ENCODE results near the gene FRYL.
A peak's percentile ranks its signal among the peaks of the same experiment; 100 is the strongest.

The FRYL gene

GRCh38 chr4:48781968-48782367 is 1.9 kb upstream of the FRYL start:
- TF ChIP-seq ZFX (IDR thresholded peaks at IDR 0.05; ENCODE audit: borderline replicate concordance) (no peak), CTCF (IDR thresholded peaks at IDR 0.05) (no peak)
- H3K27ac ChIP-seq, result peak overlapping the region; percentile 98

- peak overlapping the region; percentile 98 for H3K27ac ChIP-seq
- TF ChIP-seq ZFX (IDR thresholded peaks at IDR 0.05; ENCODE audit: borderline replicate concordance), result no peak
- no peak for TF ChIP-seq CTCF (IDR thresholded peaks at IDR 0.05)
Observed at GRCh38 chr4:48780865-48781214, 761 bp upstream of the FRYL start.

GRCh38 chr4:48779095-48779997 is 733 bp downstream of the FRYL start:
- peak; percentile 37 for TF ChIP-seq CTCF (IDR thresholded peaks at IDR 0.05)
- no peak for TF ChIP-seq ZFX (IDR thresholded peaks at IDR 0.05; ENCODE audit: borderline replicate concordance)
- H3K27ac ChIP-seq, result peak overlapping the region; percentile 98

GRCh38 chr4:48778431-48779094 is 1.5 kb downstream of the FRYL start:
- H3K27ac ChIP-seq, result peak overlapping the region; percentile 98
- TF ChIP-seq ZFX (IDR thresholded peaks at IDR 0.05; ENCODE audit: borderline replicate concordance) (no peak), CTCF (IDR thresholded peaks at IDR 0.05) (no peak)

GRCh38 chr4:48777739-48778138 is 2.3 kb downstream of the FRYL start:
- no peak for TF ChIP-seq CTCF (IDR thresholded peaks at IDR 0.05)
- no peak for TF ChIP-seq ZFX (IDR thresholded peaks at IDR 0.05; ENCODE audit: borderline replicate concordance)
- peak overlapping the region; percentile 98; the same call in 1 of the 2 replicates for H3K27ac ChIP-seq

GRCh38 chr4:48774760-48775710 is 5.0 kb downstream of the FRYL start:
- H3K27ac ChIP-seq, result no peak overlapping the region
- TF ChIP-seq CTCF (IDR thresholded peaks at IDR 0.05) (no peak), ZFX (IDR thresholded peaks at IDR 0.05; ENCODE audit: borderline replicate concordance) (no peak)

Data from 22Rv1 (cell line).